HEK293 (cell line): ENCODE data around the gene TAF1A.

Experiments used
- CTCF ChIA-PET: fragments of 350-600 bp; formaldehyde crosslinking; extraction: SDS; loops from one replicate; lab custom pipeline; 2021; ENCODE audit warnings: antibody characterized with exemption; lab: Yijun Ruan, JAX
- POLR2A ChIA-PET: fragments of 300-600 bp; formaldehyde crosslinking; extraction: SDS; loops from one replicate; lab custom pipeline; 2020; ENCODE audit warnings: antibody characterized with exemption, inconsistent platforms; lab: Yijun Ruan, JAX
- H3K27ac ChIP-seq: fragments of 200-500 bp; sonication (Bioruptor generic); 2 replicates; pipeline ENCODE4 v1.5.1; 2014; ENCODE audit warnings: low read depth, low read length, control low read depth, inconsistent platforms; ENCODE audit errors: extremely low read depth
- H3K36me3 ChIP-seq, 2 experiments: fragments of 200-500 bp in 1 of 2; sonication (Bioruptor generic) in 1 of 2; 1 replicate in 1 of 2; 2 replicates in 1 of 2; pipeline ENCODE4 v1.5.1; 2014 to 2017; ENCODE audit warnings: inconsistent platforms in 2 of 2, low read length in 2 of 2; ENCODE audit not compliant: control insufficient read depth in 2 of 2, insufficient read depth in 1 of 2
- H3K4me1 ChIP-seq: fragments of 200-500 bp; sonication (Bioruptor generic); 2 replicates; pipeline ENCODE4 v1.5.1; 2014; ENCODE audit warnings: mild to moderate bottlenecking, low read length, inconsistent platforms; ENCODE audit not compliant: control insufficient read depth, insufficient read depth
- H3K4me3 ChIP-seq: 2 replicates; pipeline ENCODE4 v1.5.1; 2011; ENCODE audit warnings: low read depth, mild to moderate bottlenecking, control low read depth, low read length, moderate library complexity
- H3K9me3 ChIP-seq: fragments of 200-500 bp; sonication (Bioruptor generic); 2 replicates; pipeline ENCODE4 v1.5.1; 2014; ENCODE audit warnings: low read depth, low read length, inconsistent platforms; ENCODE audit not compliant: control insufficient read depth, insufficient read depth
- FEZF1 ChIP-seq: fragments of 450-650 bp; formaldehyde crosslinking; IDR thresholded peaks from 2 replicates; pipeline ENCODE4 v1.5.1; 2016; ENCODE audit warnings: missing biosample characterization, missing genetic modification characterization
- GLI2 ChIP-seq: fragments of 450-650 bp; formaldehyde crosslinking; IDR thresholded peaks from 2 replicates; pipeline ENCODE4; 2017; ENCODE audit warnings: missing biosample characterization, missing genetic modification characterization, low read depth, borderline replicate concordance
- KLF1 ChIP-seq: fragments of 450-650 bp; formaldehyde crosslinking; IDR thresholded peaks from 2 replicates; pipeline ENCODE4 v1.5.1; 2016; ENCODE audit warnings: missing biosample characterization, missing genetic modification characterization
- KLF16 ChIP-seq: fragments of 450-650 bp; formaldehyde crosslinking; IDR thresholded peaks from 2 replicates; pipeline ENCODE4 v1.5.1; 2017; ENCODE audit warnings: missing biosample characterization, missing genetic modification characterization
- PRDM6 ChIP-seq: fragments of 450-650 bp; formaldehyde crosslinking; IDR thresholded peaks from 2 replicates; pipeline ENCODE4 v1.5.1; 2017; ENCODE audit warnings: missing biosample characterization, missing genetic modification characterization
- REST ChIP-seq: fragments of 450-650 bp; formaldehyde crosslinking; IDR thresholded peaks from 2 replicates; pipeline ENCODE4 v1.5.1; 2016; ENCODE audit warnings: missing biosample characterization, missing genetic modification characterization
- SALL2 ChIP-seq: fragments of 450-650 bp; formaldehyde crosslinking; IDR thresholded peaks from 2 replicates; pipeline ENCODE4 v1.5.0; 2017; ENCODE audit warnings: missing biosample characterization, mild to moderate bottlenecking, missing genetic modification characterization, borderline replicate concordance
- SETDB1 ChIP-seq: IDR thresholded peaks from one replicate; pipeline ENCODE4 v1.6.1; 2017; ENCODE audit warnings: mild to moderate bottlenecking, low read length, moderate library complexity, mixed read lengths; ENCODE audit not compliant: insufficient read length
- ZFP37 ChIP-seq: fragments of 450-650 bp; formaldehyde crosslinking; IDR thresholded peaks from 2 replicates; pipeline ENCODE4 v1.5.1; 2016; ENCODE audit warnings: missing biosample characterization, missing genetic modification characterization
- ZNF133 ChIP-seq: fragments of 450-650 bp; formaldehyde crosslinking; IDR thresholded peaks from 2 replicates; pipeline ENCODE4 v1.5.1; 2016; ENCODE audit warnings: missing biosample characterization, missing genetic modification characterization
- ZNF155 ChIP-seq: fragments of 450-650 bp; formaldehyde crosslinking; IDR thresholded peaks from 2 replicates; pipeline ENCODE4 v1.5.1; 2016; ENCODE audit warnings: missing biosample characterization, missing genetic modification characterization
- ZNF169 ChIP-seq: fragments of 450-650 bp; formaldehyde crosslinking; IDR thresholded peaks from 2 replicates; pipeline ENCODE4 v1.5.1; 2016; ENCODE audit warnings: missing biosample characterization, missing genetic modification characterization
- ZNF221 ChIP-seq: fragments of 450-650 bp; formaldehyde crosslinking; IDR thresholded peaks from 2 replicates; pipeline ENCODE4 v1.5.1; 2017; ENCODE audit warnings: missing biosample characterization, missing genetic modification characterization, borderline replicate concordance
- ZNF248 ChIP-seq: fragments of 450-650 bp; formaldehyde crosslinking; IDR thresholded peaks from 2 replicates; pipeline ENCODE4 v1.5.1; 2017; ENCODE audit warnings: missing biosample characterization, missing genetic modification characterization
- ZNF423 ChIP-seq: fragments of 450-650 bp; formaldehyde crosslinking; IDR thresholded peaks from 2 replicates; pipeline ENCODE4 v1.5.1; 2016; ENCODE audit warnings: missing biosample characterization, missing genetic modification characterization
- ZNF510 ChIP-seq: fragments of 450-650 bp; formaldehyde crosslinking; IDR thresholded peaks from 2 replicates; pipeline ENCODE4 v1.5.1; 2018; ENCODE audit warnings: mild to moderate bottlenecking, missing genetic modification characterization, missing biosample characterization; ENCODE audit not compliant: insufficient replicate concordance
- ZNF560 ChIP-seq: fragments of 450-650 bp; formaldehyde crosslinking; IDR thresholded peaks from 2 replicates; pipeline ENCODE4 v1.5.1; 2017; ENCODE audit warnings: missing biosample characterization, missing genetic modification characterization, borderline replicate concordance
- ZNF600 ChIP-seq: fragments of 450-650 bp; formaldehyde crosslinking; IDR thresholded peaks from 2 replicates; pipeline ENCODE4 v1.5.1; 2016; ENCODE audit warnings: missing biosample characterization, missing genetic modification characterization
- ZNF639 ChIP-seq: fragments of 450-650 bp; formaldehyde crosslinking; IDR thresholded peaks from 2 replicates; pipeline ENCODE4 v1.5.1; 2016; ENCODE audit warnings: missing biosample characterization, missing genetic modification characterization
- ZNF664 ChIP-seq: fragments of 450-650 bp; formaldehyde crosslinking; IDR thresholded peaks from 2 replicates; pipeline ENCODE4 v1.5.1; 2016; ENCODE audit warnings: missing biosample characterization, missing genetic modification characterization

TAF1A gene

GRCh38 chr1:222596696-222597095, 7.0 kb upstream of the TAF1A start:
- CTCF ChIA-PET = interaction anchor here (1.1 kb wide), 1 partner anchor 38 kb away, joined by 5 read pairs; no protein-coding TSS in a partner anchor
- H3K36me3 ChIP-seq = no peaks in the 10 kb centered on the region
- no peaks in the 10 kb centered on the region for H3K4me1 ChIP-seq
- TF ChIP-seq ZNF600 (tag by site-specific recombination) (no peak), ZNF221 (no peak), ZNF560 (no peak), ZNF248 (tag by site-specific recombination) (no peak), SALL2 (tag by site-specific recombination) (no peak), KLF16 (tag by site-specific recombination) (no peak)
- H3K27ac ChIP-seq = no peak overlapping the region
- no peak overlapping the region for H3K4me3 ChIP-seq
- no peaks in the 10 kb centered on the region for H3K9me3 ChIP-seq
- POLR2A ChIA-PET = no interaction called here

GRCh38 chr1:222594789-222595188, 5.1 kb upstream of the TAF1A start:
- H3K27ac ChIP-seq = no peak overlapping the region
- CTCF ChIA-PET = interaction anchor here (0.6 to 1.1 kb wide), 2 partner anchors 129 to 442 kb away, joined by 3 to 4 read pairs; no protein-coding TSS in a partner anchor
- POLR2A ChIA-PET = no interaction called here
- H3K36me3 ChIP-seq = no peaks in the 10 kb centered on the region
- no peaks in the 10 kb centered on the region for H3K4me1 ChIP-seq
- no peaks in the 10 kb centered on the region for H3K9me3 ChIP-seq
- peak; percentile 91 for TF ChIP-seq ZNF133
- TF ChIP-seq SETDB1 = peak; percentile 51
- TF ChIP-seq ZNF169 = no peak
- no peak overlapping the region for H3K4me3 ChIP-seq

- ChIA-PET CTCF (interaction anchor here (1.3 kb wide), 1 partner anchor 42 kb away, joined by 4 read pairs; no protein-coding TSS in a partner anchor), POLR2A (no interaction called here)
These were observed 2.4 kb upstream of the TAF1A start for GRCh38 chr1:222592171-222592570.

More at GRCh38 chr1:222592171-222592570, 2.4 kb upstream of the TAF1A start:
- peaks cover 8% of the 10 kb centered on the region in 2 experiments for H3K36me3 ChIP-seq
- no peak overlapping the region for H3K4me3 ChIP-seq
- H3K9me3 ChIP-seq = no peaks in the 10 kb centered on the region
- no peaks in the 10 kb centered on the region for H3K4me1 ChIP-seq
- no peak overlapping the region for H3K27ac ChIP-seq
- no peak for TF ChIP-seq ZNF510 (tag by site-specific recombination)
- no peak for TF ChIP-seq ZNF423 (tag by site-specific recombination)
- TF ChIP-seq ZNF664 (tag by site-specific recombination) = no peak
- no peak for TF ChIP-seq ZFP37
- TF ChIP-seq ZNF155 (tag by site-specific recombination) = no peak
- no peak for TF ChIP-seq KLF1 (tag by site-specific recombination)
- no peak for TF ChIP-seq PRDM6 (tag by site-specific recombination)
- TF ChIP-seq FEZF1 (tag by site-specific recombination) = no peak
- TF ChIP-seq ZNF639 (tag by site-specific recombination) = no peak
- TF ChIP-seq GLI2 (tag by site-specific recombination) = no peak
- no peak for TF ChIP-seq REST (tag by site-specific recombination)
